Tibial artery (tissue), 4 donors: ENCODE data around the gene MT1E.
A peak's percentile ranks its signal among the peaks of the same experiment; 100 is the strongest.

ENCODE experiments used
- DNase-seq, 2 donors: peaks; one replicate each; pipeline ENCODE4 v3.0.0-alpha.2; 2019
- H3K27ac ChIP-seq, 2 donors: fragments of 200-600 bp; sonication (generic) in 1 of 2; 1 replicate in 1 of 2; 2 replicates in 1 of 2; pipeline ENCODE4 v1.5.1; 2018 to 2019; ENCODE audit warnings: mild to moderate bottlenecking in 1 of 2
- H3K27me3 ChIP-seq, 2 donors: fragments of 200-600 bp; sonication (generic) in 1 of 2; one replicate each; pipeline versions ENCODE4 v1.5.1 to v1.6.0; 2016 to 2019
- H3K36me3 ChIP-seq, 3 donors: fragments of 200-600 bp; sonication (generic) in 2 of 3; one replicate each; pipeline ENCODE4 v1.5.1; 2016 to 2019; ENCODE audit warnings: mild to moderate bottlenecking in 2 of 3
- H3K4me1 ChIP-seq, 4 donors: fragments of 200-600 bp; sonication (generic) in 2 of 4; 1 replicate in 3 of 4; 2 replicates in 1 of 4; pipeline ENCODE4 v1.5.1; 2016 to 2019
- H3K4me3 ChIP-seq, 2 donors: fragments of 200-600 bp; sonication (generic) in 1 of 2; 1 replicate in 1 of 2; 2 replicates in 1 of 2; pipeline ENCODE4 v1.5.1; 2018 to 2019; ENCODE audit warnings: mild to moderate bottlenecking in 2 of 2
- H3K9me3 ChIP-seq, 3 donors: fragments of 200-600 bp; sonication (generic) in 1 of 3; one replicate each; pipeline ENCODE4 v1.5.1; 2016 to 2019
- intact Hi-C: fragments of 100-400 bp; cut with DNase I; formaldehyde crosslinking; loops from one replicate; pipeline ENCODE4 v1.15.0; 2023; ENCODE audit warnings: low total_unique reads
- TF ChIP-seq, protein P1 (sequence below), 2 experiments: fragments of 200-600 bp in 1 of 2; fragments of 450-650 bp in 1 of 2; IDR thresholded peaks; one replicate each; pipeline ENCODE4 v1.5.1; 2017 to 2019; ENCODE audit warnings: antibody characterized with exemption in 2 of 2, mild to moderate bottlenecking in 1 of 2, moderate library complexity in 1 of 2

Gene MT1E

GRCh38 chr16:56633535-56633934, 8.0 kb downstream of the MT1E start:
- peaks cover 0 to 54% (median 24%) of the 10 kb centered on the region in 4 donors for H3K4me1 ChIP-seq
- no peaks in the 10 kb centered on the region for H3K27me3 ChIP-seq
- intact Hi-C loops, result no loop called here
- no peaks in the 10 kb centered on the region for H3K36me3 ChIP-seq
- peak overlapping the region; percentile 64 to 67 for H3K4me3 ChIP-seq
- no peaks in the 10 kb centered on the region for H3K9me3 ChIP-seq
- peak overlapping the region; percentile 77 to 95 for H3K27ac ChIP-seq
- TF ChIP-seq, protein P1, sequence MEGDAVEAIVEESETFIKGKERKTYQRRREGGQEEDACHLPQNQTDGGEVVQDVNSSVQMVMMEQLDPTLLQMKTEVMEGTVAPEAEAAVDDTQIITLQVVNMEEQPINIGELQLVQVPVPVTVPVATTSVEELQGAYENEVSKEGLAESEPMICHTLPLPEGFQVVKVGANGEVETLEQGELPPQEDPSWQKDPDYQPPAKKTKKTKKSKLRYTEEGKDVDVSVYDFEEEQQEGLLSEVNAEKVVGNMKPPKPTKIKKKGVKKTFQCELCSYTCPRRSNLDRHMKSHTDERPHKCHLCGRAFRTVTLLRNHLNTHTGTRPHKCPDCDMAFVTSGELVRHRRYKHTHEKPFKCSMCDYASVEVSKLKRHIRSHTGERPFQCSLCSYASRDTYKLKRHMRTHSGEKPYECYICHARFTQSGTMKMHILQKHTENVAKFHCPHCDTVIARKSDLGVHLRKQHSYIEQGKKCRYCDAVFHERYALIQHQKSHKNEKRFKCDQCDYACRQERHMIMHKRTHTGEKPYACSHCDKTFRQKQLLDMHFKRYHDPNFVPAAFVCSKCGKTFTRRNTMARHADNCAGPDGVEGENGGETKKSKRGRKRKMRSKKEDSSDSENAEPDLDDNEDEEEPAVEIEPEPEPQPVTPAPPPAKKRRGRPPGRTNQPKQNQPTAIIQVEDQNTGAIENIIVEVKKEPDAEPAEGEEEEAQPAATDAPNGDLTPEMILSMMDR (IDR thresholded peaks at IDR 0.05), result no peak
- DNase-seq, result peak in 1 of 2 donors; percentile 66

DNA sequence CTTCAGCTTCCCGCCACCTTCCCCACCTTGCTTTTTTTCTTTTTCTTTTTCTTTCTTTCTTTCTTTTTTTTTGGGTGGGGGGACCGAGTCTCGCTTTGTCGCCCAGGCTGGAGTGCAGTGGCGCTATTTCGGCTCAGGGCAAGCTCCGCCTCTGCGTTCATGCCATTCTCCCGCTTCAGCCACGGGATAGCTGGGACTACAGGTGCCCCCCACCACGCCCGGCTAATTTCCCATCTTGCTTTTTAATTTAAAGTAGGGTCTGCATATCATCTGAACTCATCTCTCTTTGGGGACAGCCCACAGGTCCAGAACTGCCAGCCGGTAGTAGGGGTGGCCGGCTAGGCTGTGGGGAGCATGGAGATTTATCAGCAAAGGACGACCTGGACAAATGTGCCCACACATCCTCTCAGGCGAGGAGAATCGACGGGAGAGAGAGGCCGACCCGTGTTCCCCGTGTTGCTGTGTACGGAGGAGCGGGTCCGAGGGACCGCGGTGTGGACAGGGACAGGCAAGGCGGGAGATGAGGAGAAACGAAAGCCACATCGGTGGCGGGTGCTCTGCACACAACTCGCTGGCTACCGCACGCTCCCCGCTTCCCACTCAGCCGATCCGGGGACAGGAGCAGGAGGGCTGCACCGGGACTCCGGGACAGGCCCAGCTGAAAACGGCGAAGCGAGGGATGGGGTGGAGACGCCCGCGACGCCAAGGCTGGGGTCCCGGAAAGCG, 9.3 kb downstream of the MT1E start:
- peak overlapping the region; percentile 28 to 95 for H3K27ac ChIP-seq
- H3K27me3 ChIP-seq, result no peaks in the 10 kb centered on the region
- peak overlapping the region in 1 of 2 donors; percentile 67 for H3K4me3 ChIP-seq
- H3K4me1 ChIP-seq, result peaks cover 0 to 64% (median 31%) of the 10 kb centered on the region in 4 donors
- H3K36me3 ChIP-seq, result no peaks in the 10 kb centered on the region
- intact Hi-C loops, result no loop called here
- TF ChIP-seq, protein P1 (IDR thresholded peaks at IDR 0.05), result no peak
- no peaks in the 10 kb centered on the region for H3K9me3 ChIP-seq
- no peak for DNase-seq

DNA sequence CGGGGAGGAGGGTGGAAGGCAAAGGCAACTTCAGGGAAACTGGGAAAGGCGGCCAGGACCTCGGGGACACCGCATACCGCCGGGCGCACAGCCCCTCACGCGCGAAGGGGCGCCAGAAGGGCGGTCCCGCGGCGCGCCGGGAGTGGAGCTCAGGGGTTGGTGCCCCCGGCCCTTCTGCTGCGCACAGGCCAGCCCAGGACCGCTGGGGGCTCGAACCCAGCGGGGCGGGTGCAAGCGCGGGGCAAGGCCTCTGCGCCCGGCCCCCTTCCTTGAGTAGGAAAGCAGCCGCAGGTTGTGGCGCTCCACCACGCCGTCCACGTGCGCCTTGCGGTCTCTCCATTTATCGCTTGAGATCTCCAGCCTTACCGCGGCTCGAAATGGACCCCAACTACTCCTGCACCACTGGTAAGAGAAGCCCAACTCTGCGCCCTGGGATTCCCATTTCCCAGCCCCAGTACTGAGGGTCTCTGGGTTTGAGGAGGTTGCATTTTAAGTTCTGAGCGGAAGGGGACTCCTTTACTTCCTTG, 9.9 kb downstream of the MT1E start:
- intact Hi-C loops, result no loop called here
- TF ChIP-seq, protein P1 (IDR thresholded peaks at IDR 0.05), result no peak
- Histone ChIP-seq H3K4me3 (peak overlapping the region in 1 of 2 donors; percentile 67), H3K36me3 (no peaks in the 10 kb centered on the region), H3K9me3 (no peaks in the 10 kb centered on the region), H3K4me1 (peaks cover 0 to 64% (median 31%) of the 10 kb centered on the region in 4 donors), H3K27me3 (no peaks in the 10 kb centered on the region), H3K27ac (peak overlapping the region; percentile 28 to 95)
- DNase-seq, result no peak

GRCh38 chr16:56636616-56637413, 11.2 kb downstream of the MT1E start:
- DNase-seq, result no peak
- TF ChIP-seq, protein P1 (IDR thresholded peaks at IDR 0.05), result no peak
- intact Hi-C loops, result no loop called here
- H3K36me3 ChIP-seq, result no peaks in the 10 kb centered on the region
- no peaks in the 10 kb centered on the region for H3K27me3 ChIP-seq
- no peaks in the 10 kb centered on the region for H3K9me3 ChIP-seq
- peak overlapping the region in 1 of 2 donors; percentile 79 for H3K27ac ChIP-seq
- no peak overlapping the region for H3K4me3 ChIP-seq
- peaks cover 0 to 56% (median 29%) of the 10 kb centered on the region in 4 donors for H3K4me1 ChIP-seq

- no peaks in the 10 kb centered on the region for H3K36me3 ChIP-seq
- DNase-seq, result peak; percentile 85 to 95
- H3K27ac ChIP-seq, result peak within 1 kb of the TSS; percentile 79 to 82
- peaks cover 0 to 50% (median 31%) of the 10 kb centered on the region in 4 donors for H3K4me1 ChIP-seq
- H3K4me3 ChIP-seq, result peak within 1 kb of the TSS; percentile 50 to 57
- TF ChIP-seq, protein P1 (IDR thresholded peaks at IDR 0.05), result no peak
- intact Hi-C loops, result no loop called here
- H3K27me3 ChIP-seq, result no peaks in the 10 kb centered on the region
- H3K9me3 ChIP-seq, result no peaks in the 10 kb centered on the region
Observed at GRCh38 chr16:56637814-56638750, 12.5 kb downstream of the MT1E start, which contains the start of gene MT1A. TSS of gene MT1A (plus strand) at chr16:56638666. CDS start at chr16:56638739, 73 bp downstream.
